ENCODE measurements around the gene CSTF2. TPM values are rescaled to one million over a fixed set of nuclear protein-coding genes. Genes with fewer than 3 reads are reported as not detected.

CSTF2 gene

DNA sequence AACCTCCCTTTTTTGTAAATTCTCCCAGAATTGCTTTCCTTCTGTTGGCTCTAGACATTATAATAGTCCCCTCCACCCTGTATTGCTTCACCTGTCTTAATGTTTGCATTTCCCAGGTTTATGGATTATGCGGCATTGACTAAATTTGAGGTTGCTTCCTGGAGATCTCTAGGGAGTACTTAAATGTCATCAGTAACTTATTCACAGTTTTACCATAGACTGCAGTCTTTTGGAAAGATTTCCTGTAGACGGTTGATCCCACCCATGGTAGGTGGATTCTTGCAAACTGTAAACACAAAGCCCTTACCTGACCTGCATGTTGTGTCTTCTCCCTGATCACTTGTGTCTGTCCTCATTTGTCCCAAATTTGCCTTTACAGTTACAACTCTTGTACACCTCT is 60.2 kb downstream of the CSTF2 start:
- Histone ChIP-seq H3K23ac (ENCODE audit: low read length) (no peak overlapping the region), H2BK120ac (ENCODE audit: low read depth, low read length) (no peak overlapping the region), H2AK5ac (ENCODE audit: low read length) (no peak overlapping the region), H3K4me3 (ENCODE audit: low read length) (no peak overlapping the region), H2BK15ac (replicated peaks; ENCODE audit: low read depth) (no peak overlapping the region), H3K79me2 (ENCODE audit: control insufficient read depth, insufficient read depth, low read length) (no peaks in the 10 kb centered on the region), H2BK5ac (ENCODE audit: low read length) (no peak overlapping the region), H3K18ac (ENCODE audit: low read length) (no peak overlapping the region), H3K56ac (ENCODE audit: low read length) (no peak overlapping the region), H3K79me1 (ENCODE audit: low read length) (no peaks in the 10 kb centered on the region), H3K4me1 (ENCODE audit: control insufficient read depth, low read depth, low read length) (no peaks in the 10 kb centered on the region), H4K5ac (ENCODE audit: low read length) (no peak overlapping the region), H3K9ac (ENCODE audit: low read length) (no peak overlapping the region), H3K4me2 (ENCODE audit: low read length) (no peak overlapping the region), H4K8ac (ENCODE audit: low read depth, low read length) (no peak overlapping the region), H3K4ac (ENCODE audit: low read depth, low read length) (no peak overlapping the region), H3K36me3 (ENCODE audit: control insufficient read depth, insufficient read depth, low read length) (no peaks in the 10 kb centered on the region), H3K27me3 (ENCODE audit: insufficient read depth, low read length, poor library complexity) (no peaks in the 10 kb centered on the region), H3K27ac (ENCODE audit: low read depth, low read length) (no peak overlapping the region)
- DNase-seq: no peak
- WGBS (ENCODE audit: extremely low coverage, insufficient coverage, low lambda C conversion rate): no CpG with 5 or more reads among the region's 2 CpGs

DNA sequence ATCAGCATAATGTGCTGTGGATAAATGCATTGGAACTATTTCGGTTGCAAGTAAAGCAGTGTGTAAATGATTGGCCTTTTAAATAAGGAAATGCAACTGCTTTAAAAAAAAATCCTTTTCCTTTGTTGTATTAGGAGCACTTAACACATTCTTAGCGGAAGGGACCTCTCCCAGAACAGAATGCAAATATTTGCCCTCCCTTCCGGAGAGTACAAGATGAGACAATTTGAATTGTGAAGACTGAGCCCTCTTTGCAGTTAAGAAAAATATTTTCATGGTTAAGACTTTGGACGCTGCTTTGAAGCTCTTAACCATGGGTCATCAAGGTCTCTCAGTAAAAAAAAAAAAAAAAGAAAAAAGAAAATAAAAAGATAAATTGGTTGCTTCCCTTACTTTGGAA is 63.5 kb downstream of the CSTF2 start:
- peak; percentile 29 for DNase-seq
- no peak overlapping the region for H2BK120ac ChIP-seq (ENCODE audit: low read depth, low read length)
- H2BK5ac ChIP-seq (ENCODE audit: low read length): no peak overlapping the region
- no peak overlapping the region for H3K4ac ChIP-seq (ENCODE audit: low read depth, low read length)
- WGBS (ENCODE audit: extremely low coverage, insufficient coverage, low lambda C conversion rate): no CpG with 5 or more reads among the region's 4 CpGs
- H3K9ac ChIP-seq (ENCODE audit: low read length): no peak overlapping the region
- H3K56ac ChIP-seq (ENCODE audit: low read length): no peak overlapping the region
- no peak overlapping the region for H3K23ac ChIP-seq (ENCODE audit: low read length)
- no peaks in the 10 kb centered on the region for H3K79me1 ChIP-seq (ENCODE audit: low read length)
- no peak overlapping the region for H4K8ac ChIP-seq (ENCODE audit: low read depth, low read length)
- H3K36me3 ChIP-seq (ENCODE audit: control insufficient read depth, insufficient read depth, low read length): no peaks in the 10 kb centered on the region
- no peak overlapping the region for H3K4me2 ChIP-seq (ENCODE audit: low read length)
- H2BK15ac ChIP-seq (replicated peaks; ENCODE audit: low read depth): no peak overlapping the region
- H3K4me3 ChIP-seq (ENCODE audit: low read length): no peak overlapping the region
- H3K27me3 ChIP-seq (ENCODE audit: insufficient read depth, low read length, poor library complexity): no peaks in the 10 kb centered on the region
- no peak overlapping the region for H3K18ac ChIP-seq (ENCODE audit: low read length)
- H4K5ac ChIP-seq (ENCODE audit: low read length): no peak overlapping the region
- no peak overlapping the region for H2AK5ac ChIP-seq (ENCODE audit: low read length)
- H3K27ac ChIP-seq (ENCODE audit: low read depth, low read length): no peak overlapping the region
- no peaks in the 10 kb centered on the region for H3K79me2 ChIP-seq (ENCODE audit: control insufficient read depth, insufficient read depth, low read length)
- H3K4me1 ChIP-seq (ENCODE audit: control insufficient read depth, low read depth, low read length): no peaks in the 10 kb centered on the region

Small RNA genes within 50 kb of the gene (small RNA-seq; reads per million reads assigned to genes)
- gene RF00411 (ENCODE audit: insufficient read depth): not detected

Data from mesendoderm (in vitro differentiated cells).